Mesodermal cell (in vitro differentiated cells): ENCODE data around the gene TOMM70. TPM values are rescaled to one million over a fixed set of nuclear protein-coding genes. Genes with fewer than 3 reads are reported as not detected.
"Not testable (repeated sequence)": the region's sequence is repeated elsewhere in the genome, so short reads cannot be mapped to it uniquely, and the experiment has no call there.

Experiments
- H3K27ac ChIP-seq: 2 replicates; pipeline ENCODE4 v1.7.0; 2013; ENCODE audit warnings: mild to moderate bottlenecking, low read depth, low read length, moderate library complexity; ENCODE audit not compliant: severe bottlenecking
- H3K36me3 ChIP-seq: 2 replicates; pipeline ENCODE4 v1.7.1; 2013; ENCODE audit warnings: mild to moderate bottlenecking, low read length, moderate library complexity; ENCODE audit not compliant: control insufficient read depth, insufficient read depth
- H3K4me1 ChIP-seq: one replicate; pipeline ENCODE4 v1.7.1; 2013; ENCODE audit warnings: mild to moderate bottlenecking, low read length; ENCODE audit not compliant: insufficient read depth, control insufficient read depth, poor library complexity, severe bottlenecking
- H3K4me3 ChIP-seq: 2 replicates; pipeline ENCODE4 v1.7.0; 2013; ENCODE audit warnings: low read length, control low read depth, mild to moderate bottlenecking; ENCODE audit not compliant: insufficient read depth, poor library complexity, severe bottlenecking; ENCODE audit errors: extremely low read depth
- H3K9me3 ChIP-seq: 2 replicates; pipeline ENCODE4 v1.7.1; 2013; ENCODE audit warnings: mild to moderate bottlenecking, low read length, moderate library complexity; ENCODE audit not compliant: control insufficient read depth
- WGBS, 2 experiments: methylation state at CpG; one replicate each; pipeline ENCODE4 v1.1.5; 2013; ENCODE audit warnings: missing lambda C conversion rate in 2 of 2; ENCODE audit not compliant: insufficient coverage in 2 of 2; 5-methylcytosine and 5-hydroxymethylcytosine counted together
- polyA plus RNA-seq, 2 experiments: library from polyadenylated mRNA; stranded (reverse); fragments of 50-300 nt; gene quantifications; one replicate each; pipeline ENCODE4 v1.2.3, GENCODE V29; 2013

Gene TOMM70
- 38.7 TPM for polyA plus RNA-seq (2013, experiment 1 of 2)
- 45.4 TPM for polyA plus RNA-seq (2013, experiment 2 of 2)

GRCh38 chr3:100400780-100401673 is at the start of gene TOMM70, which contains the start of gene LNP1:
Gene TOMM70 (minus strand): TSS chr3:100401089. CDS start chr3:100400949, 140 bp downstream.
Gene LNP1 (plus strand): TSS chr3:100401539. CDS start chr3:100429730, 28,191 bp downstream.
- peaks cover 6% of the 10 kb centered on the region for H3K4me1 ChIP-seq
- H3K4me3 ChIP-seq: peak within 1 kb of the TSS; percentile 87
- WGBS, 2 experiments: 0% methylated on average over 31 to 58 of the region's 64 CpGs
- no peaks in the 10 kb centered on the region for H3K9me3 ChIP-seq
- H3K36me3 ChIP-seq: peaks cover 11% of the 10 kb centered on the region
- peak within 1 kb of the TSS; percentile 99 for H3K27ac ChIP-seq

GRCh38 chr3:100449214-100449613 is 48.3 kb upstream of the TOMM70 start:
- no peak overlapping the region for H3K27ac ChIP-seq
- H3K9me3 ChIP-seq: no peaks in the 10 kb centered on the region
- H3K4me1 ChIP-seq: no peaks in the 10 kb centered on the region
- no CpG with 5 or more reads among the region's 2 CpGs for WGBS, 2 experiments
- H3K4me3 ChIP-seq: no peak overlapping the region
- H3K36me3 ChIP-seq: no peaks in the 10 kb centered on the region

- H3K27ac ChIP-seq: no peak overlapping the region
- WGBS, 2 experiments: no CpG with 5 or more reads among the region's 1 CpG
- H3K36me3 ChIP-seq: no peaks in the 10 kb centered on the region
- no peaks in the 10 kb centered on the region for H3K4me1 ChIP-seq
- no peak overlapping the region for H3K4me3 ChIP-seq
- no peaks in the 10 kb centered on the region for H3K9me3 ChIP-seq
Observed at GRCh38 chr3:100448079-100448478, 47.2 kb upstream of the TOMM70 start.

DNA sequence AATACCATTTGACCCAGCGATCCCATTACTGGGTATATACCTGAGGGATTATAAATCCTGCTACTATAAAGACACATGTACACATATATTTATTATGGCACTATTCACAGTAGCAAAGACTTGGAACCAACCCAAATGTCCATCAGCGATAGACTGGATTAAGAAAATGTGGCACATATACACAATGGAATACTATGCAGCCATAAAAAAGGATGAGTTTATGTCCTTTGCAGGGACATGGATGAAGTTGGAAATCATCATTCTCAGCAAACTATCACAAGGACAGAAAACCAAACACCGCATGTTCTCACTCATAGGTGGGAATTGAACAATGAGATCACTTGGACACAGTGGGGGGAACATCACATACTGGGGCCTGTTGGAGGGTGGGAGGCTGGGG is 46.2 kb upstream of the TOMM70 start:
- not testable (repeated sequence) for H3K4me1 ChIP-seq, H3K27ac ChIP-seq, H3K9me3 ChIP-seq, H3K4me3 ChIP-seq, H3K36me3 ChIP-seq
- WGBS, 2 experiments: no CpG with 5 or more reads among the region's 3 CpGs

- Histone ChIP-seq H3K4me1 (no peaks in the 10 kb centered on the region), H3K4me3 (no peak overlapping the region), H3K27ac (no peak overlapping the region), H3K36me3 (no peaks in the 10 kb centered on the region), H3K9me3 (no peaks in the 10 kb centered on the region)
Observed at GRCh38 chr3:100443690-100444089, 42.8 kb upstream of the TOMM70 start.

- no peaks in the 10 kb centered on the region for H3K9me3 ChIP-seq
Observed at GRCh38 chr3:100440895-100441294, 40.0 kb upstream of the TOMM70 start.

GRCh38 chr3:100438623-100438974 is 37.7 kb upstream of the TOMM70 start:
- H3K27ac ChIP-seq: no peak overlapping the region
- H3K4me3 ChIP-seq: no peak overlapping the region
- 100% methylated on average over 2 of the region's 2 CpGs; no CpG with 5 or more reads in 1 of the 2 experiments for WGBS, 2 experiments

More at GRCh38 chr3:100440895-100441294, 40.0 kb upstream of the TOMM70 start:
- H3K36me3 ChIP-seq: no peaks in the 10 kb centered on the region
- H3K4me1 ChIP-seq: no peaks in the 10 kb centered on the region
- H3K27ac ChIP-seq: no peak overlapping the region
- 91 to 94% methylated on average over 3 of the region's 3 CpGs for WGBS, 2 experiments
- H3K4me3 ChIP-seq: no peak overlapping the region

DNA sequence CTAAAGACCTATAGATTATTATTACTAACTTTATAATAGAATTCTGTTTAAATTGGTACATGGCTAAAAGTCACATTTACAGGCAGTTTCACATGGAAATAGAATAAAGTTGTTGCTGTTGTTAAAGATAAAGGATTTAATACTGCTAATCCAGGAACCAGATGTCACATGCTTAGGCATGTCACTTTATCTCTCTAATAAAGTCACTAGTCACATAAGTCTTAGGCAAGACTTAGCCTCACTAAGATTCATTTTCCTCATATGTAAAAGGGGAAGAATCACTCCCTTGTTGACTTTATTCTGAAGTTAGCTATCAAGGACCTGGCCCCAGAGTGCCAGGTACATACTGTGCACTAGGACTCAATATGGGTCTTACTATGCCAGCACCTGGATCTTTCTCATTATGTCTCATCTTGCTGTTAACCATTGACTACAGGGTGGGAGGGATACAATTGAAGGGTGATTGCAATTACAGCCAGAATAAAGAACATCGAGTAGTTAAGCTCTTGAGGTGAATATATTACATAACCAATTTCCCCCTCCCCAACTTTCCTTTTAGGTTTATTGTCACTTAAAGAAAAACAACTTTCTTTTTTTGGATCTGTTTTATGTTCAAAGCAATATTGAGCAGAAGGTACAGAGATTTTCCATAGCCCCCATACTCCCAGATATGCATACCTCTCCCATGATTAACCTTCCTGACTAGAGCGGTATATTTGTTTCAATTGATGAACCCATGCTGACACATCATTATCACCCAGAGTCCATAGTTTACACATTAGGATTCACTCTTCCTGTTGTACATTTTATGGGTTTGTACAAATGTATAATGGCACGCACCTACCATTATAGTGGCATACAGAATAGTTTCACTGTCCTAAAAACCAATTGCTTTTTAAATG is 37.1 kb upstream of the TOMM70 start:
- H3K4me3 ChIP-seq: no peak overlapping the region
- H3K27ac ChIP-seq: no peak overlapping the region
- 100% methylated on average over 1 of the region's 3 CpGs; no CpG with 5 or more reads in 1 of the 2 experiments for WGBS, 2 experiments
- no peaks in the 10 kb centered on the region for H3K36me3 ChIP-seq
- H3K9me3 ChIP-seq: no peaks in the 10 kb centered on the region
- H3K4me1 ChIP-seq: no peaks in the 10 kb centered on the region

More at GRCh38 chr3:100438623-100438974, 37.7 kb upstream of the TOMM70 start:
- H3K9me3 ChIP-seq: no peaks in the 10 kb centered on the region
- no peaks in the 10 kb centered on the region for H3K36me3 ChIP-seq
- H3K4me1 ChIP-seq: no peaks in the 10 kb centered on the region

DNA sequence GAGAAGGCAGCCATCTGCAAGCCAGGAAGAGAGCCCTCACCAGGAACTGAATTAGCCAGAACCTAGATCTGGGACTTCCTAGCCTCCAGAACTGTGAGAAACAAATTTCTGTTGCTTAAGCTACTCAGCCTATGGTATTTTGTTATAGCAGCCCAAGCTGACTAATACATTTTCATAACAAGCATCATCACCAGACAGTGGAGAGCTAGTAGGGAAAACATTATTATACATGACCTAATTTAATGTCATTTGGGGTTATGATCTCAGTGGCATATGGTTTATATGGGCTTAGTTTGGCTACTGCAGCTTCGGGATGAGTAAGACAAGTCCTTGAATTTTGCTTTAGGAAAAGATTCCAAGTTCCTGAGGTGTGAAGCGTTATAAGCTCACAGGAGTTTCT is 36.1 kb upstream of the TOMM70 start:
- Histone ChIP-seq H3K4me3 (no peak overlapping the region), H3K27ac (no peak overlapping the region), H3K36me3 (no peaks in the 10 kb centered on the region), H3K4me1 (no peaks in the 10 kb centered on the region), H3K9me3 (no peaks in the 10 kb centered on the region)
- WGBS, 2 experiments: no CpG with 5 or more reads among the region's 2 CpGs

GRCh38 chr3:100429187-100429716 is 28.4 kb upstream of the TOMM70 start:
- Histone ChIP-seq H3K4me3 (no peak overlapping the region), H3K36me3 (no peaks in the 10 kb centered on the region), H3K4me1 (no peaks in the 10 kb centered on the region), H3K9me3 (no peaks in the 10 kb centered on the region), H3K27ac (no peak overlapping the region)
- WGBS, 2 experiments: 83 to 100% methylated on average over 1 to 2 of the region's 2 CpGs
